Lung (tissue), 12 donors: ENCODE results near the gene HDAC4. TPM values are rescaled to one million over a fixed set of nuclear protein-coding genes. Genes with fewer than 3 reads are reported as not detected.

Experiments
- ATAC-seq: fragments of 200-7000 bp; cut with Tn5 transposase; one replicate; pipeline ENCODE4 v1.9.1; 2020; ENCODE audit warnings: moderate number of reproducible peaks; ENCODE audit not compliant: insufficient read depth, low FRiP score
- DNase-seq, 3 donors: peaks; one replicate each; pipeline ENCODE4 v3.0.0-alpha.2; 2013 to 2017
- H3K27ac ChIP-seq, 2 donors: one replicate each; pipeline ENCODE4 v1.5.1; 2013; ENCODE audit warnings: mild to moderate bottlenecking in 2 of 2, moderate library complexity in 2 of 2, control low read depth in 1 of 2, inconsistent platforms in 1 of 2, low read depth in 1 of 2, low read length in 1 of 2
- H3K27me3 ChIP-seq, 3 donors: one replicate each; pipeline ENCODE4 v1.5.1; 2013; ENCODE audit warnings: low read length in 2 of 3; ENCODE audit not compliant: control insufficient read depth in 3 of 3, insufficient read depth in 3 of 3
- H3K36me3 ChIP-seq, 4 donors: one replicate each; pipeline ENCODE4 v1.5.1; 2013; ENCODE audit warnings: low read length in 4 of 4, mild to moderate bottlenecking in 1 of 4, moderate library complexity in 1 of 4; ENCODE audit not compliant: control insufficient read depth in 4 of 4, insufficient read depth in 4 of 4
- H3K4me1 ChIP-seq, 5 donors: one replicate each; pipeline ENCODE4 v1.5.1; 2013; ENCODE audit warnings: low read length in 5 of 5, mild to moderate bottlenecking in 2 of 5, moderate library complexity in 1 of 5; ENCODE audit not compliant: control insufficient read depth in 5 of 5, insufficient read depth in 5 of 5
- H3K4me3 ChIP-seq: one replicate; pipeline ENCODE4 v1.5.1; 2013; ENCODE audit warnings: mild to moderate bottlenecking, control low read depth, moderate library complexity
- H3K9ac ChIP-seq, 2 donors: one replicate each; pipeline ENCODE4 v1.5.1; 2013; ENCODE audit warnings: low read length in 2 of 2, control low read depth in 1 of 2; ENCODE audit not compliant: insufficient read depth in 1 of 2
- H3K9me3 ChIP-seq, 4 donors: one replicate each; pipeline ENCODE4 v1.5.1; 2013; ENCODE audit warnings: low read length in 3 of 4, mild to moderate bottlenecking in 1 of 4, moderate library complexity in 1 of 4; ENCODE audit not compliant: control insufficient read depth in 4 of 4, insufficient read depth in 3 of 4
- WGBS, 2 donors: extraction: QIAGEN DNeasy Blood & Tissue Kit; methylation state at CpG; one replicate each; pipeline ENCODE4 v1.1.7; 2013; 5-methylcytosine and 5-hydroxymethylcytosine counted together
- polyA plus RNA-seq, 2 donors: library from polyadenylated mRNA; stranded (reverse); fragments of 200-250 nt; gene quantifications; one replicate each; pipeline ENCODE4 v1.2.1, GENCODE V29; 2013
- total RNA-seq, 2 donors: library from RNA; depleted of rRNA in 1 of 2; stranded (reverse); fragments of >200 nt in 1 of 2; gene quantifications; one replicate each; pipeline ENCODE4 v1.2.1, GENCODE V29; 2014 to 2021
- TF ChIP-seq, protein P1 (sequence below): IDR thresholded peaks from 2 replicates; pipeline ENCODE4 v1.5.1; 2012; ENCODE audit warnings: mild to moderate bottlenecking; ENCODE audit errors: control extremely low read depth, extremely low read depth
- donor health status: control.
- donor health status: control.
- donor health status: Bipolar disorder and iron deficiency.
- donor health status: healthy.
- donor health status: DM: yes; HTN: yes; CAD: no.

Gene HDAC4
- total and polyA plus RNA-seq, 4 donors = 6.9 to 47.7 (median 20.7) TPM

- DNase-seq = no peak
- peaks cover 0 to 19% (median 6%) of the 10 kb centered on the region in 5 donors for H3K4me1 ChIP-seq
- WGBS, 2 donors = 95 to 97% methylated on average over 23 of the region's 23 CpGs
- H3K4me3 ChIP-seq = no peak overlapping the region
- TF ChIP-seq, protein P1, sequence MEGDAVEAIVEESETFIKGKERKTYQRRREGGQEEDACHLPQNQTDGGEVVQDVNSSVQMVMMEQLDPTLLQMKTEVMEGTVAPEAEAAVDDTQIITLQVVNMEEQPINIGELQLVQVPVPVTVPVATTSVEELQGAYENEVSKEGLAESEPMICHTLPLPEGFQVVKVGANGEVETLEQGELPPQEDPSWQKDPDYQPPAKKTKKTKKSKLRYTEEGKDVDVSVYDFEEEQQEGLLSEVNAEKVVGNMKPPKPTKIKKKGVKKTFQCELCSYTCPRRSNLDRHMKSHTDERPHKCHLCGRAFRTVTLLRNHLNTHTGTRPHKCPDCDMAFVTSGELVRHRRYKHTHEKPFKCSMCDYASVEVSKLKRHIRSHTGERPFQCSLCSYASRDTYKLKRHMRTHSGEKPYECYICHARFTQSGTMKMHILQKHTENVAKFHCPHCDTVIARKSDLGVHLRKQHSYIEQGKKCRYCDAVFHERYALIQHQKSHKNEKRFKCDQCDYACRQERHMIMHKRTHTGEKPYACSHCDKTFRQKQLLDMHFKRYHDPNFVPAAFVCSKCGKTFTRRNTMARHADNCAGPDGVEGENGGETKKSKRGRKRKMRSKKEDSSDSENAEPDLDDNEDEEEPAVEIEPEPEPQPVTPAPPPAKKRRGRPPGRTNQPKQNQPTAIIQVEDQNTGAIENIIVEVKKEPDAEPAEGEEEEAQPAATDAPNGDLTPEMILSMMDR = no peak
- H3K27me3 ChIP-seq = no peaks in the 10 kb centered on the region
- peaks cover 0 to 5% (median 0%) of the 10 kb centered on the region in 4 donors for H3K9me3 ChIP-seq
- H3K9ac ChIP-seq = no peak overlapping the region
- peaks cover 0 to 11% (median 0%) of the 10 kb centered on the region in 4 donors for H3K36me3 ChIP-seq
- ATAC-seq = no peak
- no peak overlapping the region for H3K27ac ChIP-seq
These were observed 56.6 kb downstream of the HDAC4 start for GRCh38 chr2:239343946-239344856.

DNA sequence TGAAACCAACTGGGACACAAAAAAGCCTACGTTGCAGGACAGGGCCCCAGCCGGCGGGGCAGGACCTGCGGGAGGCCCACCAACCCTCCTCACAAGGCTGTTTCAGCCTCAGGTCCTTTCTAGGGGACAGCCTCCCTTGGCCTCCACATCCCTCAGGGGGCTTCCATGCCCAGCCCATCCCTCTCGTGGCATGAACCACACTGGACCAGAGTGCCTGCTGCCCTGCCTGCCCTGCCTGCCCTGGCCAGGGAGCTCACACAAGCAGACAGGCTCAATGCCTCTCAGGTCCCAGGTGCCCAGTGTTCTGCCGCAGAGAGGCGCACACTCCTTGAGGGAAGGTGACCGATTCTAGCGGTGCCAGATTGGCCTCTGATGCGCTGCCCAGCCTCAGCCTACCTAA, 57.4 kb downstream of the HDAC4 start:
- H3K9ac ChIP-seq = no peak overlapping the region
- no peak overlapping the region for H3K27ac ChIP-seq
- H3K9me3 ChIP-seq = peaks cover 0 to 5% (median 0%) of the 10 kb centered on the region in 4 donors
- no peak for ATAC-seq
- no peak for DNase-seq
- peaks cover 0 to 4% (median 0%) of the 10 kb centered on the region in 4 donors for H3K36me3 ChIP-seq
- no peak overlapping the region for H3K4me3 ChIP-seq
- no peaks in the 10 kb centered on the region for H3K27me3 ChIP-seq
- WGBS, 2 donors = 96 to 99% methylated on average over 10 of the region's 10 CpGs
- TF ChIP-seq, protein P1 = no peak
- peaks cover 0 to 18% (median 6%) of the 10 kb centered on the region in 5 donors for H3K4me1 ChIP-seq

GRCh38 chr2:239341840-239342239, 59.0 kb downstream of the HDAC4 start:
- Histone ChIP-seq H3K4me3 (no peak overlapping the region), H3K9ac (no peak overlapping the region), H3K27ac (no peak overlapping the region), H3K4me1 (peaks cover 0 to 23% (median 9%) of the 10 kb centered on the region in 5 donors), H3K9me3 (peaks cover 0 to 5% (median 0%) of the 10 kb centered on the region in 4 donors), H3K36me3 (peaks cover 0 to 3% (median 0%) of the 10 kb centered on the region in 4 donors), H3K27me3 (no peaks in the 10 kb centered on the region)
- no peak for DNase-seq
- no peak for ATAC-seq
- 97 to 100% methylated on average over 2 of the region's 2 CpGs for WGBS, 2 donors
- TF ChIP-seq, protein P1 = no peak
